Activated CD8-positive, alpha-beta memory T cell treated with anti-CD3 and anti-CD28 coated beads, Interleukin-2, amount 50 U/mL, for 4 hours (primary cell): ENCODE results near the gene CUBN.
"Not testable (repeated sequence)": the region's sequence is repeated elsewhere in the genome, so short reads cannot be mapped to it uniquely, and the experiment has no call there.

Experiments
- DNase-seq: peaks from one replicate; pipeline ENCODE4 v3.0.0-alpha.2; 2020

Gene CUBN

GRCh38 chr10:16853809-16854208 lies 275.8 kb downstream of the CUBN start:
- no peak for DNase-seq

- DNase-seq: no peak
Measured at GRCh38 chr10:16853201-16853600, 276.4 kb downstream of the CUBN start.

GRCh38 chr10:16852624-16853023 lies 277.0 kb downstream of the CUBN start:
- no peak for DNase-seq

- DNase-seq: no peak
Measured at GRCh38 chr10:16848562-16849154, 281.0 kb downstream of the CUBN start.

GRCh38 chr10:16847644-16848043 lies 282.0 kb downstream of the CUBN start:
- no peak for DNase-seq

GRCh38 chr10:16845248-16845647 lies 284.4 kb downstream of the CUBN start:
- no peak for DNase-seq

- DNase-seq: no peak
Measured at GRCh38 chr10:16843252-16843870, 286.2 kb downstream of the CUBN start.

GRCh38 chr10:16835228-16835627 lies 294.4 kb downstream of the CUBN start:
- DNase-seq: peak; percentile 35

- DNase-seq: no peak
Measured at GRCh38 chr10:16832351-16833080, 297.1 kb downstream of the CUBN start.

- DNase-seq: no peak
Measured at GRCh38 chr10:16828701-16829175, 300.9 kb downstream of the CUBN start.

GRCh38 chr10:16828114-16828568 lies 301.5 kb downstream of the CUBN start:
- peak; percentile 55 for DNase-seq

GRCh38 chr10:16827474-16827873 lies 302.1 kb downstream of the CUBN start:
- not testable (repeated sequence) for DNase-seq

- DNase-seq: no peak
Measured at GRCh38 chr10:16822726-16823360, 306.8 kb downstream of the CUBN start.

- no peak for DNase-seq
Measured at GRCh38 chr10:16822027-16822426, 307.6 kb downstream of the CUBN start.

GRCh38 chr10:16820421-16820820 lies 309.2 kb downstream of the CUBN start:
- no peak for DNase-seq

GRCh38 chr10:16820018-16820417 lies 309.6 kb downstream of the CUBN start:
- no peak for DNase-seq

- no peak for DNase-seq
Measured at GRCh38 chr10:16819436-16819835, 310.2 kb downstream of the CUBN start.

GRCh38 chr10:16819026-16819425 lies 310.6 kb downstream of the CUBN start:
- no peak for DNase-seq

- peak; percentile 99 for DNase-seq
Measured at GRCh38 chr10:16817125-16818019, 312.2 kb downstream of the CUBN start, which contains the start of gene RSU1. RSU1 (minus strand) TSS chr10:16817424; CDS start chr10:16817081, 343 bp downstream.

GRCh38 chr10:16816830-16817124 lies 312.8 kb downstream of the CUBN start:
- no peak for DNase-seq

GRCh38 chr10:16816171-16816570 lies 313.4 kb downstream of the CUBN start:
- DNase-seq: no peak

GRCh38 chr10:16814012-16814411 lies 315.6 kb downstream of the CUBN start:
- DNase-seq: no peak

GRCh38 chr10:16812676-16813075 lies 316.9 kb downstream of the CUBN start:
- no peak for DNase-seq
